Stimulated activated CD4-positive, alpha-beta T cell treated with anti-CD3 and anti-CD28 coated beads, Interleukin-2, amount 100 ng/mL, for 48 hours (primary cell): Measurements from ENCODE around the gene UBAC2.

Experiments used
- DNase-seq, 2 donors: peaks; one replicate each; pipeline ENCODE4 v3.0.0-alpha.2; 2020

Gene UBAC2

DNA sequence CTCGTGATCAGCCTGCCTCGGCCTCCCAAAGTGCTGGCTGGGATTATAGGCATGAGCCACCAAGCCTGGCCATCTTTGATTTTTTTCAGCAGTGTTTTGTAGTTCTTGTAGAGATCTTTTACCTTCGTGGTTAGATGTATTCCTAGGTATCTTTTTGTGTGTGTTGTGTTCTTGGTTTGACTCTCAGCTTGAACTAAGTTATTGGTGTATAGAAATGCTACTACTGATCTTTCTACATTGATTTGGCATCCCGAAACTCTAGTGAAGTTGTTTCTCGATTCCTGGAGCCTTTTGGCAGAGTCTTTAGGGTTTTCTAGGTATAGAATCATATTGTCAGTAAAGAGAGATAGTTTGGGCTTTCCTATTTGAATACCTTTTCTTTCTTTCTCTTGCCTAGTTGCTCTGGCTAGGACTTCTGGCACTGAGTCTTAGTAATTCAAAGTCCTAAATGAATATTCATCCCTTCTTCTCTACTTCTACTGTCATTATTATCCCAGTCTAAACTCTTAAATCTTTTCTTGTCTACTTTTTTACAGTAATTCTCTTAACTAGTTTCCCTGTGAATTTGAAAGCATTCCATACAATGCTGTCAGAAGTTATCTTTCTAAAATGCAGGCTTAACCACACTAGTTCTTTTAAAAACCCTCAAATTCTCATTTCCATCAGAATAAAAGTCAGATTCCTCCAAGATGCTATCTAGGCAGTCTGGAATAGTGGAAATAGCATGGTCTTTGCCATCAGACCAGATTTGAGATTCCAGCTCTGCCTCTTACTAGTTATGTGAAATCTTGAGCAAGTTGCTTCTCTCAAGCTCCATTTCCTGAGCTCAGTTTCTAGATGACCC is 50.5 kb downstream of the UBAC2 start:
- no peak for DNase-seq

DNA sequence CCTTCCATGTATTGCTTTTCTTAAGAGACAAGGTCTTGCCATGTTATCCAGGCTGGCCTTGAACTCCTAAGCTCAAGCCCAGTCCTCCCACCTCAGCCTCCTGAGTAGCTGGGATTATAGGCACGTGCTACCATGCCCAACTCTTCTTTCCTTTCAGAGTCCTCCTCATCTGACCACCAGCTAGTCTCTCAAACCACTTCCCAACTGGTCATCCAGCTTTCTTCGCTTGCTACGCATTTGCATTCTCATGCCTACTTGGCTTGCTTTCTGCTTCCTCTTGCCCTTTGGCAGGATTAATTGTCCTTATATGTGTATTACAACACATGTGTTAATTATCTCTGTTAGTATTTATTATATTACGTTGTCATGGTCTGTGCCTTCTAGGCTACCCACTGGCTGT is 51.3 kb downstream of the UBAC2 start:
- DNase-seq, result no peak

DNA sequence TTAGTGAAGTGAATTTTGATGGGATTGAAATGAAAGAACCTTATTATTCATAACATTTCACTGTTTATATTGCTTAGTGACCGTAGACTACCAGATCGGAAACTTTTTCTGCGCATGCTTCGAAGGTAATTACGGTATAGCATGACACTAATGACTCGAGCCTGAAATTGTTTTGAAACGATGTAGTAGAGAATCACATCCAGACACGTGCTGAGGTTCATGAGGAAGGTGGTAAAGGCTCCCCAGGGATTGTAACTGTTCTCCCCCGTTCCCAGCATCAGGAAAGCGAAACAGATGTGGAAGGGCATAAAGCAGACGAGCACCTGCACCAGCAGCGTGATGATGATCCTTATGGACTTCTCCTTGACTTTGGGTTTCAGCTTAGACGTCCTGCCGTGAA is 54.2 kb downstream of the UBAC2 start:
- DNase-seq, result no peak

DNA sequence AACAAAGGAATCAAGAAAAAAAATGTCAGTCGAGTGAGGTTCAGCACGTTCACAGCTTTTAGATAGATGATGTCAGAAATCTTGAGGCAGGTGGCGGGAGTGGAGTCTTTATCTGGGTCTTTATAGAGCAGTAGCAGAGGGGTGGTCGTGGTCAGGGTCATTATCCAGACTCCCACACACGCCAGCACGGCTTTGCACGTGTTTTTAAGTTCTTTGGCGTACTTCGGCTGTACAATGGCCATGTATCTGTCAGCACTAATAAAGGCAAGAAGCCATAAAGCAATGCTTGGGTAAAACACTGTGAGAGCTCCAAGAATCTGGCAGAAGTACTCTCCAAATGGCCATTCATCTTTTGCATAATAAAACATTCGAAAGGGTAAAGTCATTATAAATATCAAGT is 54.6 kb downstream of the UBAC2 start:
- DNase-seq, result no peak

DNA sequence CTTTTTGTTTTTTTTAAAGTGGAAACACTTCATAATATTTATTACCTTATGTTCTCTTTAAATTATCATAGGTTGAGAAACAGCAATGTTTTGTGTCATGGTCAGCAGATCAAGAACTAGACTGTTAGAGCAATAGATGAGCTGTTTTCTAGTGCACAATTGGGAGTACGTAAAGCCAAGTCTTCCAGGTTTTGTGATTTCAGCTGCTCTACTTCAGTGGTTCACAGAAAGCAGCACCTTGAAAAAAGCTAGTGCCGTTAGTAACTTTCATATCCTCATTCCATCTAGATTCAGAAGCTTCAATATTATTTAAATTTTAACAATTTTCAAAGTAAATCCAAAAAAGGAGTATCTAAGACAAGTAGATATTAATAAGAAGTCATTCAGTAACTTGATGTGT is 55.6 kb downstream of the UBAC2 start:
- no peak for DNase-seq

DNA sequence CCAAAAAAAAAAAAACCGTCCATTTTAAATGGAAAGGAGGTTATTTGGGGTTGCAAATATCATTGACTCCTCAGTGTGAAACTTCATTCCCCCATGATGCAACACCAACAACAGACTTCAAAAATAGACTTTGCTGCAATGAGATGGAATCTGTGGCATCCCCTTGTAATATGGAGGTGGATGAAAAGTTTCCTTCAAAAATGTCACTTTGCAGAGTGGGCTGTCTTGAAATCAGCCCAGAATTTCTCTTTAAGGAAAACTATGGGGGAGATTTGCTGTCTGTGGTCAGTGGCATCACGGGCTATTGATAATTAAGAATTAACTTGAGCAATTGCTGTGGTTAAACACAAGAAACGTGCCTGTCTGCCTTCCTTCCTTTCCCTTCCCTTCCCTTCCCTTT is 56.1 kb downstream of the UBAC2 start:
- DNase-seq, result no peak

DNA sequence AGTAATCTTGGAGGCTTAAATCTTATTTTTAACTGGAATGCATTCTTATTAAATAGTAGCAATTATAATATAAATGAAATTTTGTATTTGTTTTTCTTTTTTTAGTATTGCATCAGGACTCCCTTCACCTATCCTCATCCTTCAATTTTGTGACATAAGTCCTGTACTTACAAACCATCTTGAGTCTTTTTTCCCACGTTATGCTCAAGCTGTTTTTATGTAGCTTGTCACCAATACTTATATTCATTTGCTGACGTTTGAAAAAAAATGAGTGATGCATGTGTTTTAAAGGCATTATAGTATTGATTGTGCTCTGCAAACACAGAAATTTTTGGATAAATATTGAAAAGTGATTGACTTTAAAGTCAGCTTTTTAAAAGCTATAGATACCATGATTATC is 56.6 kb downstream of the UBAC2 start:
- no peak for DNase-seq

DNA sequence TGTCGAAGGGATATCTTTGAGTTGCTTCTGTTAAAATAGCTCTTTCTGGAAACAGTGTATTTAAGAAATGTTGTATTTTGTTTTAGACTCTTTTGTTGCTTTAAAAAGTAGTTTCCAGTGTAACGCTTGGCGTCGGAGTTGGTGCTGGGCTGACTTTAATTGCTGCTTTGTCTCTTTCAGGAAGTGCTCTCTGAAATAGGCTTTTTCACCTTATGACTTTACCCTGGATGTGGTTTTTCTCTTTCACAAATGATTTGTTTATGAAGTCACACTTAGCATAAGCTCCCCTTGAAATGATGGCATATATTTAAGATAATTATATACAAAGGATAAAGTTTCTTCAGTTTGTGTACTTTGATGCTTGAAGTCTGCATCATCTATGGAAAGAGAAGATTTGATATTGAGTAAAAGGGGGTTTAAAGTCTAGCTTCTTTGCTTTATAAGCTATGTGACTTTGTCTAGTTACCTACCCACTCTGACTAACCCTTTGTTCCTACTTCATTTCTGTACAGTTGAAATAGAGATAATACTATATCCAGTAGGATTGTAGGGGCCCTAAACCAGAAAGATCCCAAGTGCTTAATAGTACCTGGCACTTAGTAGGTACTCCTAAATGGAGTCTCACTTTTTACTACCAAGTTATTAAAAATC is 57.7 kb downstream of the UBAC2 start, which contains the start of gene GPR18:
GPR18 (minus strand) TSS at position 170 of the 651 bp plus-strand sequence. CDS start 2,507 bp downstream, outside the sequence.
- no peak for DNase-seq

DNA sequence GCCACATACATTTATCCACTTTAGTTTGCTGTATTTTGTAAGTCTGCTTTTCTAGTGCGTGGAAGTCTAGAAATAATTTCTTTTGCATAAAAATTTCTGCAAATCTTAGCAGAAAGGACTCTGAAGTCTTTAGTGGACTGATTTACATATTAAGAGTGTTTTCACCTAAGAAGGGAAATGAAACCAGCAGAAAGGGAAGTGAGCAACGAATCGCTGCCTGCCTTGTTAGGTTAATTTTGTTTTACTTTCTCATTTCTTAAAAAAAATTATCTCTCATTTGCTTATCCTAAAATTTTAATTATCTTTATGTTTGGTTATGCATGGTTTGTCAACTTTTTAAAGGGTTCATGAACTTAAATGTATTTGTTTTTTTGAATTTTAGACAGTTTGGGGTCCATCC is 58.3 kb downstream of the UBAC2 start:
- DNase-seq, result no peak

DNA sequence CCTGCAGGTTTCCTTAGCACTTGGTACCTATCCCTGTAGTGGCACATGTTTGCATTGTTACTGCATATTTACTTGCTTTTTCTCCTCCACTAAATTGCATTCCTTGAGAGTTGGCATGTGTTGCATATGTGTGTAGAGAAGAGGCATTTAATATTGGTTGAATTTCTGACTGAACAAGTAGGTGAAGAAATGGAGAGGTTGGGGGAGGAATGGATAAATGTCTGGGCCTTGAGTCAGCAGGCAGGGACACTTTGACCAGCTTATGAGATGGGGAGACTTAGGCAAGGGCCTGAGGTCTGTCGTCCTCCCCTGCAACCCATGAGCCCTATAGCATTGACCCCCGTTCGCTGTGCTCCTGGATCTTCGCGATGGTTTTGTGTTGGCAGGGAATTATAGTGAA is 59.6 kb downstream of the UBAC2 start:
- no peak for DNase-seq

DNA sequence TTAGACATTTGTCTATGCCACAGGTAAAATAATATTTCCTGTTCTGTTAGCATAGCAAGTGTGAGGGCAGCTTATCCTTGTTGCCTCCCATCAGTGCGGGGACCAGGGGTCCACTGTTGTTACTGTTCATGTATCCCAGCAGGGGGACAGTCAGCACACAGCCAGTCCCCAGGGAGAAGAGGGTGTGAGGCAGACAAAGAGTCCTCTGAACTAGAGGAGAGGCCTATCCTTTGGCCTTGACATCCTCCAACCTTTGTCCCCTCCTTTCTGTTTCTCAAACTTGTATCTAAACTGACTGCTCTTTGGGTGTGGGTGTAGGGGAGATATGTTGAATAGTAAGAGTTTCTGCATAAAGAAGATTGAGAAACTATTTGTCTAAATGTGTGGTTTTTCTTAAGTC is 60.4 kb downstream of the UBAC2 start:
- DNase-seq, result no peak

DNA sequence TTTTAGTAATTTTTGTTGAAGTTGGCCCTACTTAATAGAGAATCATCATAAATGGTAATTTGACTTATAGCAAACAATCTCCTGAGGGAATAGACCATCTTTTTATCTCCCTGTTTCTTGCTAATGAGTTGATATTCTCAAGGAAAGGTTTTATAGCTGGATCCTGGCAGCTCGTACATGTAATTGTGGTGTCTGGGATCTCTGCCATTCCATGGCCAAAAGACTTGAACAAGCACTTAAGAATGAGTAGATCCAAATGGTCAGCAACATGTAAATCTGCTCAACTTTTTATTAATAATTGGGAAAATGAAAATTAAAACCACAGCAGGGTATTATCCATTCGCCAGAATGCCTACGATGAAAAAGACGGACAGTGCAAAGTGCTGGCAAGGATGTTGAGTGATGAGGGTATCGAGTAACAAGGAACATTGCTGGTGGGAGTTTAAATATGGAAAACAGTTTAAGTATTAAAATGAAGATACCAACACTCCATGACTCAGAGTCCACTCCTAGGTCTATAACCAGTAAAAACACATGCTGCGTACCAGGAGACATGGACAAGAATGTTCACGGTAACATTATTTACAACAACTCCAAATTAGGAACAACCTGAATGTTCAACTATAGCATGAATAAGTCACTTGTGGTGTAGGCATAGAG is 62.6 kb downstream of the UBAC2 start:
- no peak for DNase-seq

DNA sequence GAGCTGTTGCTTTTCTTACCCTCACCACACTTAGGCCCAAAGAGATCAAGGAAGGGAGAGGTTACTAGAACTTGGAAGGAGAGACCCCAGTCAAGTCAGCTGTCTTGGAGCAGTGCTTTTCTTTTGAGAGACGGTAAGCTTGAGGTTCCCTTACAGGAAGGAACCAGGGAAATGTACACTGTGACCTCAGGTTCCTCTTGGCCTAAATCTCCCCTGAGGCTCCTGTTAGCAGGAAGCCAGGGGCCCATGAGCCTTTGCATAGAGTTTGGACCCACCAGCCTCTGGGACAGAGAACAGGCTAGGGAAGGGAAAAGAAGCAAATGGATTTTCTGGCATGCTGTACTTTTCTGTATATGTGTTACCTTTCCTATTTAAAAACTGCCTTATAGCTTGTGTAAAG is 63.4 kb downstream of the UBAC2 start:
- no peak for DNase-seq

DNA sequence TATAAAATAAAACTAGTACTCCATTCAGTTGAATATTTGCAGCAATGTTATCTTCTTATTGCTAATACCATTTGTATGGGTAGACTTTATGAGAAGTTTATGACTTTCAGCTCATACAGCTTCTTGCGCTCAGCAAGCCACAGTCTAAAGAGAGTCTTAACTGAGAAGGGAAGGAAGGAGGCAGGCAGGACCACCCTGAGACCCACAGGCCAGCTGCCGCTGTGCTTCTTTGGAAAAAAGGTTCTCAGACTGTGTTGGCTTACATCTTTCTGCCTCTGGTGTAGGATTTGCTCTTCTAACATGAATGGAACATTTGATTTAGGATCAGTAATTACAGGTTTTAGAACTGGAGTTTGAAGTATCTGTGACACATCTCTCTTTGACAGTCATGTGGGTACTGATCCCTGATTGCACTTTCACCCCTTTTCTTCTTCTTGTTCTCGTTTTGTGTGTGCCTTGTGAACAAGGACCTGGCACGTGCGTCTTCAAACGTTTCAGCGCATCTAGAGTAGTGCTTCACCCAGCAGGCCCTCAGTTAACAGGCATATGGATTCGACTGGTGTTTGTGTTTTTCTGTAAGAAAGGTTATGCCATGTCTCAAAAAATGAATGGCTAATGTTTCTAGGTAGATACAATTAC is 64.6 kb downstream of the UBAC2 start:
- DNase-seq, result peak; percentile 37 to 43

DNA sequence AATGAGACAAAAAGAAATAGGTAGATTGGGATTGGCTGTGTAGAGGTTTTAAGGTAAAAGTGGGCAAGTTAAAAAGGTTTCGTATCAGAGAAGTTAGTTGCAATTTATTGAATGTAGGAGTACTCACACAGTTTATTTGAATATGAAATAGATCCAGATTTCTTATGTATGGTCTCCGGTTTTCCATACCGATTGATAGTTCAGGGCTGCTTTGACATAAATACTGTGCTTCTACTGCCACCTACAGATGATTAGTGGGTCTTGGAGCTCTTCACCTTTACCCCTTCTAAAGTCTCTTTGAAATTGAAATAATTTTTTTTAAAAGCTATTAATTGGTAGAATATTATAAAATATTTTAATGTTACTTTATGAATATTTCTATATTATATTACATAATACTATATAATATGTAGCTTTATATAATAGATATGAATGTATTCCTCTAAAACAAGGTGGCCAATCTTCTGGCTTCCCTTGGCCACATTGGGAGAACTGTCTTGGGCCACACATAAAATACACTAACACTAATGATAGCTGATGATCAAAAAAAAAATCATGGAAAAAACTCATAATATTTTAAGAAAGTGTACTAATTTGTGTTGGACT is 65.3 kb downstream of the UBAC2 start:
- DNase-seq, result no peak

DNA sequence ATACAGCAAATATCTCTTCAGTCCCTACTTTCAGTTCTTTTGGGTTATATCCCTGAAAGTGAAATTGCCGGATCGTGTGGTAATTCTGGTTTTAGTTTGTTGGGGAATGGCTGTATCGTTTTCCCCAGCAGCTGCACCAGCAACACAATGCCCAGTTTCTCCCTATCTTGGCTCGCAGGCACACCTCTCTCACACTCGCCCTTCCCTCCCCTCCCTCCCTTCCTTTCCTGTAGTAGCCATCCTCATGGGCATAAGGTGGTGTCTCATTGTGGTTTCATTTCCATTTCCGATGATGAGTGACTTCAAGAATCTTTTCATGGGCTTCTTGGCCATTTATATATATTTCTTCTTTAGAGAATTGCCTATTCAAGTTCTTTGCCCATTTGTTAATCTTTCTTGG is 66.2 kb downstream of the UBAC2 start:
- no peak for DNase-seq

DNA sequence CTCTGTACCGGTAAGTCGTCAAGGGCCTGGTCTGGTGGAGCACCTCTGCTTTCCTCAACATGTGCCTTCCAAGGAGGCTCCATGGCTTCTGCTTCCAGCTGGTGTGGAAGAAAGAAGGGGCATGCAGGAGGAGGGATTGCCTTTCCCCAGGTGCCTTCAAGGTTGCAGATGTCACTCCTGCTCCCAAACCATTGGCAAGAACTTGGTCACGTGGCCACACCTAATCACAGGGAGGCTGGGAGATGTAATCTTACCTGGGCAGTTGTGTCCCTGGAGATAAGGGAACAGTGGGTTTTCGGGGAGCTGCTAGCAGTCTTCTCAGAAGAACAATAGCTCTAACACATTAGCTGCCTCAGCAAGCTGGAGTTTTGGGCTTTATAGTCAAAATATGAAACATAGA is 67.3 kb downstream of the UBAC2 start:
- DNase-seq, result no peak

DNA sequence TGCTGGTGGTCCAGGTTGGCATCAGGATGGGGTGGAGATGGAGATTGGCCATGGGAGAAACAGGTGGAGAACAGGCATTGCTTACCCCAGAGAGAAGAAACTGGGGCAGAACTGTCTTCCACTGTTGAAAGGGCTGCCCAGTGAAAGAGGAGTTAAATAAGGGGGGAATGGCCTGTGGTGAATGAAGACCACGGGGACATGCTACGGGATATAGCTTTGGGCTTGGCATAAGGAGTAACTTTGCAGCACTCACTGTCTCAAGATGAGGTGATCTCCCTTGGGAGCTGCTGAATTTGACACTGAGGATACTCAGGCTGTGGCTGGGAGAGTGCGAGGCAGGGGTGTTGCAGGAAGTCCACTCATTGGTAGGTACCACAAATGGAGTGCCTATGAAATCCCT is 68.2 kb downstream of the UBAC2 start:
- DNase-seq, result no peak

DNA sequence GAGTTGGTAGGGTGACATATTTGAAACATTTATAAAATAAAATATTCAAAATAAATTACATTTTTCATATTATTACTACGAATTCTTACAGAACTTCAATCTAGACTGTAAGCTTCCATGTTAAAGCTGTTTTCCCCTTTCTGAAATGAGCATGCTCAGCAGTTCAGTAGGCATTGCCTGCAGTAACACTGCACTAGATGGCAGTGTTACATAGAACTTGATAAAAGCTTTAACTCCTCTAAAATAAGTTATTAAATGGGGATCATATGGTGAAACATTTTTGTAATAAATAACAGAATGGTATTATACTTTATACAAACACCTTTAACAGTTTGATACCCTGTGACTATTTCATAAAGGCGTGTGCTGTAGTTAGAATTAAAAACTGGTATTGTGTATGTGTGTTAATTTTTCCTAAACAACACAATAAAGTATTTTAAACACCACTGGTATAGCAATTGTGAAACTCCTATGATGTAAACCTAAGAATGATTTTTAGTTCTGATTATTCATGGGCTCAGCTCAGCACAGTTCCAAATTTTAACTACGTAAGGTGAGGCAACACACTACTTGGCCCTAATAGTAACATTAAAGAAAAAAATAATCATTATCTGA is 69.1 kb downstream of the UBAC2 start:
- no peak for DNase-seq

DNA sequence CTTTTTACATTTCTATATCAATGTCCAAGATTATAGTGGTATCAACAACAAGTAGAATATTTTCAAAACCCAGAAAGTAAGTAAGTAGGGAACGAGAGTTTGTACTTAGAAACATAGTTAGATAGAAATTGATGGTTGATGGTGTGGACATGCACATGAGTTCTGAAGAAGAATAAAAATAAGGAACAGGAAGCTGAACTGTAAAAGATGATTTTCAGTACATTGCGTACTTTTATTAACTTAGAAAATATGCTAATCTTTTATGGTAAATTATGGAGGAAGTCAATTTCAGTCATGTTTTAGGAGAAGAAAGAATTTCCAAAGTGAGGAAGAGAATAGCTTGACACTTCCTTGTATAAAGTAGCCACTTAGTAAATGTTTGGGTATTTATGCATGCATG is 69.9 kb downstream of the UBAC2 start:
- no peak for DNase-seq

DNA sequence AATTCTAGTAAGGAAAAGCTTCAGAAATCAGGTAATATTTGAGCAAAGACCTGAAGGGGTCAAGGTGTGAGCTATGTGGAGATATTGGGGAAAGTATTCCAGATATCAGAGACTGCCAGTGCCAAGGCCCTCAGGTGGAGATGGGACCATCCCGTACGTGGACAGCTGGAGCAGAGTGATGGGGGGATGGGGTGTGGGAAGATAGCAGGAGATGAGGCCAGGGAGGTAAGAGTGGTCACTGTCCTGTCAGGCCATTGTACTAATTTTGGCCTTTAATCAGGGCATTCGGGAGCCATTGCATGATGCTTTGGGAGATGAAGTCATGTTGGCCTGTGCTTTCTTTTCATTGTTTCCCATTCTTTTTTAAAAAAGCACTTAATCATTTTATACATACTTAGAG is 70.6 kb downstream of the UBAC2 start:
- no peak for DNase-seq

DNA sequence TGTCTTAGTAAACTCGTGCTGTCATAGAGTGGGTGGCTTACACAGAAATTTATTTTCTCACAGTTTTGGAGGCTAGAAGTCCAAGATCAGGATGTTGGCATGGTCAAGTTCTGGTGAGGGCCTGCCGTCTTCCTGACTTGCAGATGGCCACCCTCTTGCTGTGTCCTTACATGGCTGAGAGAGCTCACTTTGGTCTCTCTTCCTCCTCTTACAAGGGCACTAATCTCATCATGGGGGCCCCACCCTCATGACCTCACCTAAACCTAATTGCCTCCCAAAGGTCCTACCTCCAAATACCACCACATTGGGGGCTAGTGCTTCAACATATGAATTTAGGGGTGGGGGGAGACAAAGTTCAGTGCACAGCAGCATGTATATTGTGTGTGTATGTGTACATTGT is 71.8 kb downstream of the UBAC2 start:
- no peak for DNase-seq

DNA sequence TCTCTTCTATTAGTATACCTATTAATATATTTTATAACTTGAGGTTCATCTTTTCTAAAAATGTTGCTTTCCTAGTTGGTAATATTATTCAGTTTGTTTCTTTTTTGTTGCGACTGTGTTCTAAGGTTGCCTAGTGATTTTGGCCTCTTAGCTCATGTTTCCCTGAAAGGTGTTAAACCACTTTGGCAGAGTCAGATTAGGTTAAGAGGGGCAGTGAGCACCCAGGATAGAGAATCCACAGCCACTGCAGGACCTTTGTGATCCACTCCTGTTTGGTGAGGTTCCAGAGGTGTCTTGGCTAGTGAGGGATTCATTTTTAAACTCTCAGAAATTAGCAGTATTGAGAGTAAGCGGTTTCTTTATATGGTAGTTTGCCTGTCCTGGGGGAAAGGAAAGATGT is 72.5 kb downstream of the UBAC2 start:
- DNase-seq, result no peak
